NT2/D1 (cell line): ENCODE data around the gene LGALS7B.
"Not testable (repeated sequence)": the region's sequence is repeated elsewhere in the genome, so short reads cannot be mapped to it uniquely, and the experiment has no call there.

ENCODE experiments used
- DNase-seq: peaks from one replicate; pipeline ENCODE4 v3.0.0-alpha.2; 2011; ENCODE audit warnings: low read depth, low spot score
- H3K27me3 ChIP-seq: 2 replicates; pipeline ENCODE4 v1.6.0; 2011; ENCODE audit warnings: mild to moderate bottlenecking; ENCODE audit not compliant: insufficient read length, insufficient read depth
- H3K36me3 ChIP-seq: 2 replicates; pipeline ENCODE4 v1.6.1; 2011; ENCODE audit warnings: mild to moderate bottlenecking, low read length, mixed read lengths; ENCODE audit not compliant: insufficient read depth, insufficient read length
- H3K4me1 ChIP-seq: 2 replicates; pipeline ENCODE4 v1.5.1; 2011; ENCODE audit not compliant: insufficient read depth, insufficient read length
- H3K4me3 ChIP-seq: 2 replicates; pipeline ENCODE4 v1.5.1; 2011; ENCODE audit warnings: low read depth; ENCODE audit not compliant: insufficient read length
- H3K9ac ChIP-seq: 2 replicates; pipeline ENCODE4 v1.6.0; 2011; ENCODE audit warnings: low read depth; ENCODE audit not compliant: insufficient read length
- H3K9me3 ChIP-seq: 2 replicates; pipeline ENCODE4 v1.5.1; 2011; ENCODE audit warnings: mild to moderate bottlenecking, low read length; ENCODE audit not compliant: insufficient read depth
- SUZ12 ChIP-seq: IDR thresholded peaks from 2 replicates; pipeline ENCODE4 v1.6.1; 2011; ENCODE audit not compliant: insufficient read length, insufficient read depth; ENCODE audit errors: extremely low read depth
- YY1 ChIP-seq: IDR thresholded peaks from 2 replicates; pipeline ENCODE4 v1.6.1; 2011; ENCODE audit not compliant: insufficient read length, insufficient read depth
- ZNF274 ChIP-seq: IDR thresholded peaks from 2 replicates; pipeline ENCODE4 v1.6.1; 2011; ENCODE audit warnings: mild to moderate bottlenecking, low read depth, low read length

The LGALS7B gene

DNA sequence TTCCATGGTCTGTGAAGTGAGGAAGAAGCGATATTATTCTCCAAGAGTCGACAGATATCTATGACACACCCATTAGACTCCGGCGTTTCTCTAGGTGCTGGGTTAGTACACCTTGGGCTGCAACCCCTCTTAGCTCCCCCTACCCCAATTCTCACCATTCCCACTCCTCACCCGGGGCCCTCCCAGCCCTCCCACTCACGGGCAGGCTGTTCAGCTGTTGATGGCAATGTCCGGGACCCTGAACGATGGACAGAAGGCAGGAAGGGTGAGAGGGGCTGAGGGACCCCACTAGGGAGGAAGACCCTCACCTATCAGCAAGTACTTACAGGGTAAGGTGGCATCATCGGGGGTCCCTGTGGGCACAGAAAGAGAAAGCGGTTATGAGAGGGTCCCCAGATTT lies 14.5 kb downstream of the LGALS7B start:
- H3K36me3 ChIP-seq, result no peaks in the 10 kb centered on the region
- no peaks in the 10 kb centered on the region for H3K27me3 ChIP-seq
- DNase-seq, result no peak
- no peak overlapping the region for H3K9ac ChIP-seq
- H3K4me1 ChIP-seq, result no peaks in the 10 kb centered on the region
- no peak for TF ChIP-seq ZNF274
- no peak for TF ChIP-seq SUZ12
- TF ChIP-seq YY1, result no peak
- H3K4me3 ChIP-seq, result no peak overlapping the region
- peaks cover 6% of the 10 kb centered on the region; the same call in 1 of the 2 replicates for H3K9me3 ChIP-seq

GRCh38 chr19:38805180-38805579 lies 16.2 kb downstream of the LGALS7B start:
- no peak for TF ChIP-seq ZNF274

DNA sequence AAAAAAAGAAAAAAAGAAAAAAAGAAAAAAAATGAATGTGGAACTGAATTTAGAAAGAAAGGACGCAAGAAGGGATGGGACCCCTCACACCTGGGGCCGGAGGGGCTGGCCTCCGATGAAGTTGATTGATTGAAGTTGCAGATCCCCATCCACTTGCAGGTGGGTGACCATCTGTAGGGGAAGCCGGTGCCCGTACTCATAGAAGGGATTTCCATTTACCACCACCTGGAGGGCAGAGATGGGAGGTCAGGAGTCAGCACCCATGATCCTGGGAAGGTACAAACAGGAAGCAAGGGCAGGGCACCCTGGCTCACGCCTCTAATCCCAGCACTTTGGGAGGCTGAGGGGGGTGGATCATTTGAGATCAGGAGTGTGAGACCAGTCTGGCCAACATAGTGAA lies 17.4 kb downstream of the LGALS7B start:
- no peak for TF ChIP-seq ZNF274
- TF ChIP-seq SUZ12, result no peak
- TF ChIP-seq YY1, result no peak
- no peaks in the 10 kb centered on the region for H3K4me1 ChIP-seq
- no peak overlapping the region for H3K9ac ChIP-seq
- no peaks in the 10 kb centered on the region for H3K36me3 ChIP-seq
- no peak for DNase-seq
- no peaks in the 10 kb centered on the region for H3K27me3 ChIP-seq
- H3K9me3 ChIP-seq, result no peaks in the 10 kb centered on the region; the same call in 1 of the 2 replicates
- H3K4me3 ChIP-seq, result no peak overlapping the region

More at GRCh38 chr19:38805180-38805579, 16.2 kb downstream of the LGALS7B start:
- no peak for DNase-seq
- Histone ChIP-seq H3K9me3 (no peaks in the 10 kb centered on the region; the same call in 1 of the 2 replicates), H3K4me3 (no peak overlapping the region), H3K27me3 (no peaks in the 10 kb centered on the region), H3K4me1 (no peaks in the 10 kb centered on the region), H3K36me3 (no peaks in the 10 kb centered on the region), H3K9ac (no peak overlapping the region)

DNA sequence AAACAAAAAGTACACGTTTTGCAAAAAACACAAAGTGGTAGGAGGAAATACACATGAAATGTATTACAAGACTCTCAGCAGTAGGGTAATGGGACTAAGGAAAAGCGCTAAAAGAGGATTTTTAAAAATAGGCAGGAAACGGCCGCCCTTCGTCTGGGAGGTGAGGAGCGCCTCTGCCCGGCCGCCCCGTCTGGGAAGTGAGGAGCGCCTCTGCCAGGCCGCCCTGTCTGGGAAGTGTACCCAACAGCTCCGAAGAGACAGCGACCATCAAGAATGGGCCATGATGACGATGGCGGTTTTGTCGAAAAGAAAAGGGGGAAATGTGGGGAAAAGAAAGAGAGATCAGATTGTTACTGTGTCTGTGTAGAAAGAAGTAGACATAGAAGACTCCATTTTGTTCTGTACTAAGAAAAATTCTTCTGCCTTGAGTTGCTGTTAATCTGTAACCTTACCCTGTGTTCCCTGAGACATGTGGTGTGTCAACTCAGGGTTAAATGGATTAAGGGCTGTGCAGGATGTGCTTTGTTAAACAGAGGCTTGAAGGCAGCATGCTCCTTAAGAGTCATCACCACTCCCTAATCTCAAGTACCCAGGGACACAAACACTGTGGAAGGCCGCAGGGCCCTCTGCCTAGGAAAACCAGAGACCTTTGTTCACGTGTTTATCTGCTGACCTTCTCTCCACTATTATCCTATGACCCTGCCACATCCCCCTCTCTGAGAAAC lies 18.5 kb downstream of the LGALS7B start:
- H3K9me3 ChIP-seq, H3K4me3 ChIP-seq, DNase-seq, H3K4me1 ChIP-seq, H3K27me3 ChIP-seq, H3K36me3 ChIP-seq, H3K9ac ChIP-seq: not testable (repeated sequence)

DNA sequence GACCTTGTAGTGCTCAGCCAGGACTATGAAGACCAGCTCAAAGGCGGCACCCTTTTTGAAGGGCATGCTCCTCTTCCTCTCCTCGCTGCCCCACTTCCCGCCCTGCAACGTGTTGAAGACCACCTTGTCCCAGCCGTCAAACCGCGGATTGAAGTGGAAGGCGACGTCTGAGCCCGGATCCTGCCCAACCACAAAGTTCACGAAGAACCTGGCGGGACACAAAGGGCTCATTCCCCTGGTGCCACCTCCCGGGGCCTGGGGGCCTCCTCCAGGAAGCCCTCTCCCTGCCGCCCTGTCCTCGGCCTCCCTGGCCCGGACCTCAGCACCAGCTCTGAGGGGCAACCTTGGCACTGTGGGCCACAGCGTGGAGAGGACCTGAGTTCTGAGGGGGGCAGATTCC lies 19.7 kb downstream of the LGALS7B start:
- Histone ChIP-seq H3K9me3 (no peaks in the 10 kb centered on the region; the same call in 1 of the 2 replicates), H3K27me3 (no peaks in the 10 kb centered on the region), H3K9ac (no peak overlapping the region), H3K36me3 (peaks cover 3% of the 10 kb centered on the region), H3K4me3 (no peak overlapping the region), H3K4me1 (no peaks in the 10 kb centered on the region)
- no peak for DNase-seq
- TF ChIP-seq YY1 (no peak), SUZ12 (no peak), ZNF274 (no peak)

DNA sequence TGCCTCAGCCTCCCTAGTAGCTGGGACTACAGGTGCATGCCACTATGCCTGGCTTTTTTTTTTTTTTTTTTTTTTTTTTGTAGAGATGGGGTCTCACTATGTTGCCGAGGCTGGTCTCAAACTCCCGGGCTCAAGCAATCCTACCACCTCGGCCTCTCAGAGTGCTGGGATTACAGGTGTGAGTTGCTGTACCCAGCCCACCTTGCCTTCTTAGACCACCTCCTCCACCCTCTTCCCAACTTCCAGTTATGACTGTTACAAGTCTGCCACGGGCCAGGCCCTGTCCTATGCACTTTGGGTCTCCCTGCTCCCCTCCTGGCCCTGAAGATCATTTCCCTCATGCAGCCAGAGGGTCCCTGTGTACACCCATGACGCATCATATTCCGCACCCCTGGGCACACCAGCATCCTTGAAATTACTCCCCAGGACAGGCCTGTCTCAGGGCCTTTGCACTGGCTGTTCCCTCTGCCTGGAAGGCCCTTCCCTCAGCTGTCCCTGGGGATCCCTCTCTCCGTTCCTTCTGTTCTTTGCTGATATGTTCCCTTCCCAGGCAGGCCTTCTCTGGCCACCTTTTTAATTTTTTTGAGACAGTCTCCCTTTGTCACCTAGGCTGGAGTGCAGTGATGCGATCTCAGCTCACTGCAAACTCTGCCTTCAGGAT lies 20.7 kb downstream of the LGALS7B start:
- H3K4me1 ChIP-seq, result no peaks in the 10 kb centered on the region
- peaks cover 3% of the 10 kb centered on the region for H3K36me3 ChIP-seq
- no peak for TF ChIP-seq ZNF274
- no peak for TF ChIP-seq YY1
- TF ChIP-seq SUZ12, result no peak
- H3K9ac ChIP-seq, result no peak overlapping the region
- no peak for DNase-seq
- no peaks in the 10 kb centered on the region for H3K27me3 ChIP-seq
- no peak overlapping the region for H3K4me3 ChIP-seq
- no peaks in the 10 kb centered on the region; the same call in 1 of the 2 replicates for H3K9me3 ChIP-seq

DNA sequence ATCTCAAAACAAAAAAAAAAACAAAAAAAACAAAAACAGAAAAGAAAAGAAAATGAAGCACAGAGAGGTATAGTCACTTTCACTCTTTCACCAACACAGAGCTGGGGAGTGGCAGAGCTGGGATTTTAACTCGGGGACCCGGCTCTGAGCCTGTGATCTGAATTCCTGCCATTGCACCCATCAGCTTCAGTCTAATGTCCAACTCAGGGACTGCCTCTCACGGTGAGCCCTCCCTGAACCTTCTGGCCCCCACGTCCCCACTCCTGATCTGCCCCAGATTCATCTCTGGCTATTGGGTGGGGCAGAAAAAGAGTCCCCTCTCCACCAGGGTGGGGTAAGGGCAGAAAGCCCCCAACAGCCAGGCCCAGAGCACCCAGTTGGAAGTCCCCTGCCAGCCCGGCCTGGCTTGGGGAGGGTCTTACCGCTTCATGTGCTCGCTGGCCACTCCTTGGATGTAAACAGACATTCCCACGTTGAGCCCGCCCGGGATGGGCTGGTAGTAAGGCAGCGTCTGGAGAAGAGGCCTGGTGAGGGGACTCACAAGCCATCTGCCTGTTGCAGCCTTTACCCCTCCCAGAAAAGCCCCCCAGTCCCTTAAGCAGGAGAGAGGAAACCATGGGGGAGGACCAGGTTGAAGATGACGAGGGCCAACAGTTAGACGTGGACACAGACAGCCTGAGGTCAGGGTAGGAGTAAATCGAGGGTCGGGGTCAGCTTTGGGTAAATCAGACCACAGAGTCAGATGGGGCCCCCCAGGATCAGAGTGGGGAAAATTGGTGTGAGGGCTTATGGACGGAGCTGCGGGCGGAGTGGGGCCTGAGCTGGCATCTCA lies 23.2 kb downstream of the LGALS7B start:
- no peak overlapping the region for H3K4me3 ChIP-seq
- no peak overlapping the region for H3K9ac ChIP-seq
- no peak for DNase-seq
- H3K27me3 ChIP-seq, result no peaks in the 10 kb centered on the region
- H3K9me3 ChIP-seq, result no peaks in the 10 kb centered on the region; the same call in 1 of the 2 replicates
- peaks cover 23% of the 10 kb centered on the region for H3K36me3 ChIP-seq
- TF ChIP-seq SUZ12, result no peak
- no peak for TF ChIP-seq ZNF274
- TF ChIP-seq YY1, result no peak
- no peaks in the 10 kb centered on the region for H3K4me1 ChIP-seq
